GM21528 (cell line): Measurements from ENCODE around the gene NPIPA2.
A peak's percentile ranks its signal among the peaks of the same experiment; 100 is the strongest.
"Not testable (repeated sequence)": the region's sequence is repeated elsewhere in the genome, so short reads cannot be mapped to it uniquely, and the experiment has no call there.

Experiments used
- ATAC-seq: cut with Tn5 transposase; IDR thresholded peaks from one replicate; pipeline ENCODE4 v1.9.1; 2021; ENCODE audit warnings: mild to moderate bottlenecking, moderate library complexity; ENCODE audit not compliant: unreplicated experiment, low FRiP score

Gene NPIPA2

DNA sequence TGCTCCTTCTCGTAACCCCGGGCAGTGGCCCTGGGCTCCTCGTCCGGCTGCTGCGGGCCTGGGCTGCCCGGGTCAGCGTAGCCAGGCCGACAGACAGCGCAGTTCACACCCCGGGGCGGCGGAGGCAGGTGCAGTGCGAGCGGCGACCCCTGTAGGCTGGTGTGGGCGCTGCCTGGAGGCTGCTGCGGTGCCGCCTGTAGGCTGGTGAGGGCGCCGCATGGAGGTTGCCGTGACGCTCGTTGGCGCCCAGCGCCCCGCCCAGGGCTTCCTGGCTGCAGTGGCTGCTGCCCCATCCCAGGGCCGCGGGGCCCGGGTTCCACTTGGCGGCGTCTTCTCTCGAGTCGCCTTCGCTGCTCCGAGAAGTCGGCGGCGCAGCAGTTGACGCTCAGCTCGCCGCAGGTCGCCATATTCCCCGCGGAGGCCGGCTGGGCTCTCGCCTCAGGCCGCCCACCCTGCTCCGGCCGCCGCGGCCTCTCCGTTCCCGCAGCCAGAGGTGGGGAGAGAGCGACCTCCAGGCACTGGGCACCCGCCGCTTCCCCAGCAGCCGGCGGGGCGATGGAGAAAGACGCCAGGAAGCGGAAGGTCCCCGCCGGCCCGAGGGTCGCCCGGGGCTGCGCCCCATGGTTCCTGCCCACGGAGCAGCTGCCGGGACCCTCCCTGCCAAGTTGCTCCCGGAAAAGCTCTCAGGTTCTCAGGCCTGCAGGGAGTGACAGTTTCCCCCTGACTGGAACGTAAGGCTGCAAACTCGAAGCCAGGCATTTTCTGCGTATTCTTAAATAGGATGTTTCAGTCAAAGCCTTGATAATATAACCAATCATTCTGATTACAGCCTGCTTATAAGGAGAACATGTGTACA lies at the start of gene NPIPA2:
Gene NPIPA2, plus strand, starts transcription at position 261 of the 856 bp plus-strand sequence. CDS start 5,533 bp downstream, outside the sequence.
- peak; percentile 93 for ATAC-seq

DNA sequence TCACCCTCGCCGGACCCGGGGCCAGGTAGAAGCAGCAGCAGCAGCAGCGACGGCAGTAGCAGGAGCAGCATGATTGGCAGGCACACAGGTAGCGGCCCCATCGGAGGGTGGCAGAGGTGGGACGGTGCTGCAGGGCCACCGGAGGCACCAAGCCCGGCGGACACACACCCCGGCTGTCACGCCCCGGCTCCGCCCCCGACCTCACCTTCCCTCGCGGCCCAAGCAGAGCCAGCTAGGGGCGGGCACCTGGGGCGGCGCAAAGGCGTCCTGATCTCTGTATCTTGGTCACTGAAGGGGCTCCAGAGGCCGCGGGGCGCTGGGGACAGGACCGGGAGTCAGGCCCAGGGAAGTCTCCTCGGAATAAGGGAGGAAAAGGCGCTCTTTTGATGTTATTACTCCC lies 48.2 kb upstream of the NPIPA2 start, which contains the start of gene PLA2G10:
Gene PLA2G10, minus strand, starts transcription at position 180 of the 400 bp plus-strand sequence. Its CDS starts 79 bp downstream, at position 101.
- not testable (repeated sequence) for ATAC-seq

- not testable (repeated sequence) for ATAC-seq
These were observed 40.5 kb upstream of the NPIPA2 start for GRCh38 chr16:14701859-14702258.

- not testable (repeated sequence) for ATAC-seq
These were observed 39.7 kb upstream of the NPIPA2 start for GRCh38 chr16:14702672-14703071.

DNA sequence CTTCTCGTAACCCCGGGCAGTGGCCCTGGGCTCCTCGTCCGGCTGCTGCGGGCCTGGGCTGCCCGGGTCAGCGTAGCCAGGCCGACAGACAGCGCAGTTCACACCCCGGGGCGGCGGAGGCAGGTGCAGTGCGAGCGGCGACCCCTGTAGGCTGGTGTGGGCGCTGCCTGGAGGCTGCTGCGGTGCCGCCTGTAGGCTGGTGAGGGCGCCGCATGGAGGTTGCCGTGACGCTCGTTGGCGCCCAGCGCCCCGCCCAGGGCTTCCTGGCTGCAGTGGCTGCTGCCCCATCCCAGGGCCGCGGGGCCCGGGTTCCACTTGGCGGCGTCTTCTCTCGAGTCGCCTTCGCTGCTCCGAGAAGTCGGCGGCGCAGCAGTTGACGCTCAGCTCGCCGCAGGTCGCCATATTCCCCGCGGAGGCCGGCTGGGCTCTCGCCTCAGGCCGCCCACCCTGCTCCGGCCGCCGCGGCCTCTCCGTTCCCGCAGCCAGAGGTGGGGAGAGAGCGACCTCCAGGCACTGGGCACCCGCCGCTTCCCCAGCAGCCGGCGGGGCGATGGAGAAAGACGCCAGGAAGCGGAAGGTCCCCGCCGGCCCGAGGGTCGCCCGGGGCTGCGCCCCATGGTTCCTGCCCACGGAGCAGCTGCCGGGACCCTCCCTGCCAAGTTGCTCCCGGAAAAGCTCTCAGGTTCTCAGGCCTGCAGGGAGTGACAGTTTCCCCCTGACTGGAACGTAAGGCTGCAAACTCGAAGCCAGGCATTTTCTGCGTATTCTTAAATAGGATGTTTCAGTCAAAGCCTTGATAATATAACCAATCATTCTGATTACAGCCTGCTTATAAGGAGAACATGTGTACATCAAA lies 38.9 kb upstream of the NPIPA2 start, which contains the start of gene NPIPA3:
Gene NPIPA3, plus strand, starts transcription at position 256 of the 856 bp plus-strand sequence. CDS start 5,533 bp downstream, outside the sequence.
- ATAC-seq: peak; percentile 95

GRCh38 chr16:14733233-14733632 lies 9.1 kb upstream of the NPIPA2 start:
- ATAC-seq: not testable (repeated sequence)

DNA sequence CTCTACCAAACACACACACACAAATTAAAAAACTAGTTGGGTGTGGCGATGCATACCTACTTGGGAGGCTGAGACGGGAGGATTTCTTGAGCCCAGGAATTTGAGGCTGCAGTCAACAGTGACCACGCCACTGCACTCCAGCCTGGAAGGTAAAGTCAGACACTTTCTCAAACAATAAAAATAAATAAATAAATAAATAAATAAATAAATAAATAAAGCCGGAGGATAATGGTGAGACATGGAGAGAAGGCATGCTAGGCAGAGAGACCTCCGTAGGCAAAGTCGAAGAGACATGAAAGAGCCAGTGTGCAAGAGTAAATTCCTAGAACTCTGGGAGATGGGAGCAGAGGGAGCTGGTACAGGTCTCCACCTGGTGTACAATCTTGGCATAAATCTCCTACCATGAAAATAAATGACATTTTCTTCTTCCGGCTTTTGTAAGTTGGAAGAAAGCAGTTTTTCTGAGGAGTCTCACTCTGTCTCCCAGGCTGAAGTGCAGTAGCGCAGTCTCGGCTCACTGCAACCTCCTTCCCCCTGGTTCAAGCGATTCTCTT lies 1.4 kb upstream of the NPIPA2 start:
- ATAC-seq: not testable (repeated sequence)

GRCh38 chr16:14741794-14742193 lies 539 bp upstream of the NPIPA2 start:
- ATAC-seq: peak; percentile 18

DNA sequence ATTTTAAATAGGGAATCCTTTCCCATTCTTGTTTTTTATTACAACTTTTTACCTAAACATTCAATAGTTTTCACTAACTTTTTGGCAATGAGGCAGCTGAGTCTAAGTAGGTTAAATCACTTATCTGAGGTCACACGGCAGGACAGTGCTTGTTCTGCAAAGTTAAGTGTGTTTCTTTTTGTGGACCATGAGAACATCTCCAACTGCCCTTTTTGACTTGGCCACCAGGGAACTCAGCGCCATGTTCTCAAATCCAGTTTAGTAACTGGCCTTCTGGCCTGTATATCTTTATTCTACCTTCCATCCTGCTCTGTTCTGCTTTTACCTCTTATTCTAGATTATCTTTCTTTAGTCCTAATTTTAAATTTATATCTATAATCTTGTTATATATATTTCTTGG lies 31.3 kb downstream of the NPIPA2 start:
- ATAC-seq: not testable (repeated sequence)

DNA sequence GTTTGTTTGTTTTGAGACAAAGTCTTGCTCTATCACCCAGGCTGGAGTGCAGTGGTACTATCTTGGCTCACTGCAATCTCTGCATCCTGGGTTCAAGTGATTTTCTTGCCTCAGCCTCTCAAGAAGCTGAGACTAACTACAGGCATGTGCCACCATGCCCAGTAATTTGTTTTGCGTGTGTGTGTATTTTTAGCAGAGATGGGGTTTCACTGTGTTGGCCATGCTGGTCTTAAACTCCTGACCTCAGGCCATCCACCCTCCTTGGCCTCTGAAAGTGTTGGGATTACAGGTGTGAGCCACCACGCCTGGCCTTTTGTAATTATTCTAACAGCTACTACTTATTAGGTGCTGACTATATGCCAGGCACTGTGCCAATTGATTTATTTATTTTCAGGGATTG lies 33.3 kb downstream of the NPIPA2 start:
- not testable (repeated sequence) for ATAC-seq

GRCh38 chr16:14776763-14777162 lies 34.4 kb downstream of the NPIPA2 start:
- ATAC-seq: not testable (repeated sequence)

GRCh38 chr16:14779368-14779877 lies 37.1 kb downstream of the NPIPA2 start:
- ATAC-seq: not testable (repeated sequence)

GRCh38 chr16:14786180-14786579 lies 43.8 kb downstream of the NPIPA2 start:
- not testable (repeated sequence) for ATAC-seq

DNA sequence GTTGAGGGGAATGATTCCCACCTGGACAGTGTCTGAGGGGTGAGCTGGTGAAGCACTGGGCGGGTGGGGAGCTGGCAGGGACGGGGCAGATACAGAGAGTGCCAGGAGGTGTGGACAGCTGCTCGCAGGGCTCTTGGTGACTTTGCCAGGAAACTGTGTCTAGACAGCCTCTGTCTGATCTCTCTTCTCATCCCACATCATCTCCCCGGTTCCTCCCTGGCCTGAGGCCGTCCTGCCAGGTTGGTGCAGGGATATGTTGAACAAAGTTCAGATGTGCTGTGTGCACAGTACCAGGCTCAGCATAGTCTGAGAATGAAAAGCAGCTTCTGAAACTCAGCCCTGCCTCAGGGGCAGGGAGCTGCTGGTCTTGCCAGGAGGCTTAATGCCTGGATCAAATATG lies 47.2 kb downstream of the NPIPA2 start:
- not testable (repeated sequence) for ATAC-seq

DNA sequence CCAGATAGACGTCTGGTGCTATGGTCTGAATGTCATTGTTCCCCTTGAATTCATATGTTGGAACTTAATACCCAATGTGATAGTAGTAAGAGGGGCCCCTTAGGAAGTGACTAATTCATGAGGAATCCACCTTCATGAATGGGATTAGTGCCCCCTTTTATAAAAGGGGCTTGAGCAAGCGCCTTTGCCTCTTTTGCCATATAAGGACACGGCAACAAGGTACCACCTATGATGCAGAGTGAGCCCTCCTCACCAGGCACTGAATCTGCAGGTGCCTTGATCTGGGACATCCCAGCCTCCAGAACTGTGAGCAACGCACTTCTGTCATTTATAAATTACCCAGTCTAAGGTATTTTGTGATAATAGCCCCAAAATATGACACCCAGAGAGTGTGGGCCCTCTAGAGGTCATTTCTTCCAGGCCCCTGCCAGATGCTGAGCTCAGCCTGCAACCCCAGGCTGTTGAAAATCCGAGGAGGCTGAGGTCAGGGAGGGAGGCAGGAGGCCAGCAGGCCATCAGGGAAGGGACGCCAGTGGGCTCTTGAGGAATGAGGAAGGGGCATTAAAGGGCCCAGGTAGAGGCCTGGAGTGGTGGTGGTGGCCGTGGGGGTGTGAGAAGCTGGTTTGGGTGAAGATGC lies 48.1 kb downstream of the NPIPA2 start:
- ATAC-seq: not testable (repeated sequence)

DNA sequence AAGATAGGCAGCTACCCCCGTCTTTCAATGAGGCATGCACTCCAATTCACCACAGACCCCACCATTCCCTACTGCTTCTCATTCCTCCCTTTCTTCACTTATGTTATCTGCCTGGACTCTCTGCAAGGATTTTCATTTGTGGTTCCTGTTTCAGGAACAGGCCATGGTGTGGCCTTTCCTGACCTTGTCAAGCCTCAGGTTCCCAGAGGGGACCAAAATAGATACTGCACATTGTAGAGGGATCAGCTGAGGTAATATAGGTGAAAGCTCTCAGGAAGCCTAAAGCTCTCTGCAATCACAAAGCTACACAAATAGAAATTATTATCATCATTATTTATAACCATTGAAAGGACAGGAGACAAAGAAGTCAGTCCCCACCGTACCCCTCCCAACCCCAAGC lies 50.6 kb downstream of the NPIPA2 start:
- not testable (repeated sequence) for ATAC-seq

DNA sequence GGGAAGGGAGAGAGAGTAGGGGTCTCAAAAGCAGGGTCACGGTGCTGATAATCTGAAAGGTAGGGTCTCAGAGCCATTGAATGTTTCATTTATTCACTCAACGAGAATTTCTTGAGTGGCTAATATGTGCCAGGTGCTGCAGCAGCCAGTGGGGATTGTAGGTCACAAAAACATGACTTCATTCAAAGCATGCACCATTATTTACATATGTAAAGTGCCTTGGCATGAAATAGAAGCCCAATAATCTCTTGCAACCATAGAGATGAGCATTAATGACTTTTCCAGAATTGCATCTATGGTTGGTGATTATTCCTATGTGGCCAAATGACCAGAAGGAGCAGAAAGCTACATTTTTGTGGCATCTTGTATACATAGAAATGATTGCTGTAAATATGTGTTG lies 55.2 kb downstream of the NPIPA2 start:
- ATAC-seq: not testable (repeated sequence)

GRCh38 chr16:14803577-14803976 lies 61.2 kb downstream of the NPIPA2 start:
- not testable (repeated sequence) for ATAC-seq

DNA sequence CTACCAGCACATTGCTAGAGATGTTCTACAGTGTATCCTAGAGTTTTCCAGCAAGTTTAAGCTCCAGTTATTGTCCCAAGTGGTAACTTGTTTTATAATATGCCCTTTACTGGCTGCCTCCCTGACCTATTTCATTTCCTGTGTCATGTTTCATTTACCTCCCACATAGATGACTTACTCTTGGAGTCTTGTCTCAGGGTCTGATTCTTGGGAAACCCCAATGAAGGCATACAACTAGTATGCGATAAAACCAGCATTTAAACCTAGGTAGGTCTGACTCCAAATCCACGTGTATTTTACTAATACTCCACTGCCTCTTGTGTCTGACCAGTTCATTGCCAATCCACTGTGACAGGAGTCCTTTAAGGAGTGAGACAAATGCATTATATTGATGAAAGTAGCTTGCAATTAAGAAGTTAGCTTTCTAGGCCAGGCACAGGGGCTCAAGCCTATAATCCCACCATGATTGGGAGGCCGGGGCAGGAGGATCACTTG lies 64.9 kb downstream of the NPIPA2 start:
- ATAC-seq: not testable (repeated sequence)

DNA sequence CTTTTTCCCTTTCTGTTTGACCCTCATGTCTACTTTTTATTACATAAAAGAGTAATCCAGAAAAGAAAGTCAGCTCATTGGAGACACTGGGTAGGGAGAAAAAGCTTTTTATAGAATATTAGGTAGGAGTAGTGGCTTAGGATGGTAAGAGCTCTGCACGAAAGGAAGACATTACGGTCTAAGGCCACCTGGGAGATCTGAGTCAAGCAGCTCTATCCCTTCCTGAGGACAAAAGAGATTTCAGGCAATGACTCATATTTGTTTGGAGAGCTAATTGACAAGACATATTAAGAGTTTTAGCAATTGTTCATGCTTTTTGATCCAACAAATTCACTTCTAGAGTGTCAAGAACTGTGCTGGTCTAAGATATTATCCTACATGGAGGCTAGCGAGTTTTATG lies 71.6 kb downstream of the NPIPA2 start:
- ATAC-seq: not testable (repeated sequence)
